Body of pancreas (tissue), 4 donors: ENCODE data around the gene LGR6.

ENCODE experiments used
- CTCF ChIP-seq, 7 experiments: fragments of 450-650 bp in 4 of 7; fragments of 200-600 bp in 3 of 7; sonication (generic) in 3 of 7; IDR thresholded peaks; one replicate each; pipeline ENCODE4 v1.5.1; 2016 to 2019; ENCODE audit warnings: antibody characterized with exemption in 7 of 7
- POLR2A ChIP-seq, 3 donors: fragments of 450-650 bp; IDR thresholded peaks; one replicate each; pipeline ENCODE4 v1.6.1; 2016; ENCODE audit warnings: antibody characterized with exemption in 3 of 3, mild to moderate bottlenecking in 2 of 3

GRCh38 chr1:202229376-202229775 is 35.8 kb downstream of the LGR6 start:
- no peak for TF ChIP-seq CTCF (IDR thresholded peaks at IDR 0.05)
- TF ChIP-seq POLR2A (IDR thresholded peaks at IDR 0.05) = no peak
